Measurements from ENCODE around the gene CFAP20. TPM values are rescaled to one million over a fixed set of nuclear protein-coding genes. Genes with fewer than 3 reads are reported as not detected.

CFAP20 gene
- total RNA-seq, 1 donor: 26.1 TPM

DNA sequence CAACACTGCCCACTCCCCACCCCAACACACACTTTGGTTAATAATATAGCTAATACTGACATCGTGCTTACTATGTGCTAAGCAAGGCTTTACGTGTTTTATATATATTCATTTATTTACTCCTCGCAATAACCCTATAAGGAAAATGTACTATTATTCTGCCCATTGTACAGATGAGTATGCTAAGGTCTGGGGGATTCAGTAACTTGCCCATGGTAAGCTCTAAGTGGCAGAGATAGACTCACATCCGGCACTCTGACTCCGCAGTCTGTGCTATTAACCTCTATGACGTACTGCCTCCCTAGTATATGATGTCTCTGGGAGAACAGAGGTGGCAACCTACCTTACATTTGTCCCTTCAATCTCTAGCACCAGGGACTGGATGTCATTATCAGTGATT, 12.7 kb downstream of the CFAP20 start:
- Histone ChIP-seq H3K27ac (ENCODE audit: low read depth, low read length) (no peak overlapping the region), H3K27me3 (ENCODE audit: insufficient read depth, low read length) (no peaks in the 10 kb centered on the region), H2AFZ (ENCODE audit: low read length) (no peak overlapping the region), H3K36me3 (ENCODE audit: insufficient read depth, low read length) (peaks cover 36% of the 10 kb centered on the region), H3K79me2 (ENCODE audit: insufficient read depth, low read length) (peaks cover 59% of the 10 kb centered on the region), H3K9me3 (ENCODE audit: low read depth, low read length) (no peaks in the 10 kb centered on the region), H3K4me3 (ENCODE audit: insufficient read depth, low read length) (no peak overlapping the region), H4K20me1 (ENCODE audit: insufficient read depth, low read length) (peaks cover 50% of the 10 kb centered on the region), H3K4me1 (ENCODE audit: insufficient read depth, low read length) (peaks cover 24% of the 10 kb centered on the region), H3K4me2 (ENCODE audit: insufficient read depth, low read length) (no peak overlapping the region)
- DNase-seq (ENCODE audit: insufficient read length, low spot score, missing footprints): no peak
- TF ChIP-seq, protein P1, sequence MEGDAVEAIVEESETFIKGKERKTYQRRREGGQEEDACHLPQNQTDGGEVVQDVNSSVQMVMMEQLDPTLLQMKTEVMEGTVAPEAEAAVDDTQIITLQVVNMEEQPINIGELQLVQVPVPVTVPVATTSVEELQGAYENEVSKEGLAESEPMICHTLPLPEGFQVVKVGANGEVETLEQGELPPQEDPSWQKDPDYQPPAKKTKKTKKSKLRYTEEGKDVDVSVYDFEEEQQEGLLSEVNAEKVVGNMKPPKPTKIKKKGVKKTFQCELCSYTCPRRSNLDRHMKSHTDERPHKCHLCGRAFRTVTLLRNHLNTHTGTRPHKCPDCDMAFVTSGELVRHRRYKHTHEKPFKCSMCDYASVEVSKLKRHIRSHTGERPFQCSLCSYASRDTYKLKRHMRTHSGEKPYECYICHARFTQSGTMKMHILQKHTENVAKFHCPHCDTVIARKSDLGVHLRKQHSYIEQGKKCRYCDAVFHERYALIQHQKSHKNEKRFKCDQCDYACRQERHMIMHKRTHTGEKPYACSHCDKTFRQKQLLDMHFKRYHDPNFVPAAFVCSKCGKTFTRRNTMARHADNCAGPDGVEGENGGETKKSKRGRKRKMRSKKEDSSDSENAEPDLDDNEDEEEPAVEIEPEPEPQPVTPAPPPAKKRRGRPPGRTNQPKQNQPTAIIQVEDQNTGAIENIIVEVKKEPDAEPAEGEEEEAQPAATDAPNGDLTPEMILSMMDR (IDR thresholded peaks at IDR 0.05; ENCODE audit: extremely low read depth, low read depth, low read length): no peak

- peaks cover 20% of the 10 kb centered on the region for H3K4me1 ChIP-seq (ENCODE audit: insufficient read depth, low read length)
- no peak overlapping the region for H2AFZ ChIP-seq (ENCODE audit: low read length)
- peaks cover 45% of the 10 kb centered on the region for H4K20me1 ChIP-seq (ENCODE audit: insufficient read depth, low read length)
- H3K36me3 ChIP-seq (ENCODE audit: insufficient read depth, low read length): peaks cover 36% of the 10 kb centered on the region
- H3K27me3 ChIP-seq (ENCODE audit: insufficient read depth, low read length): no peaks in the 10 kb centered on the region
- DNase-seq (ENCODE audit: insufficient read length, low spot score, missing footprints): no peak
- H3K27ac ChIP-seq (ENCODE audit: low read depth, low read length): no peak overlapping the region
- H3K79me2 ChIP-seq (ENCODE audit: insufficient read depth, low read length): peaks cover 56% of the 10 kb centered on the region
- no peaks in the 10 kb centered on the region for H3K9me3 ChIP-seq (ENCODE audit: low read depth, low read length)
- TF ChIP-seq, protein P1 (IDR thresholded peaks at IDR 0.05; ENCODE audit: extremely low read depth, low read depth, low read length): no peak
- H3K4me3 ChIP-seq (ENCODE audit: insufficient read depth, low read length): no peak overlapping the region
- H3K4me2 ChIP-seq (ENCODE audit: insufficient read depth, low read length): no peak overlapping the region
These were observed 13.1 kb downstream of the CFAP20 start for GRCh38 chr16:58116081-58116480.

- Histone ChIP-seq H3K9me3 (ENCODE audit: low read depth, low read length) (no peaks in the 10 kb centered on the region), H3K36me3 (ENCODE audit: insufficient read depth, low read length) (peaks cover 36% of the 10 kb centered on the region), H3K79me2 (ENCODE audit: insufficient read depth, low read length) (peaks cover 46% of the 10 kb centered on the region), H3K4me3 (ENCODE audit: insufficient read depth, low read length) (no peak overlapping the region), H3K4me2 (ENCODE audit: insufficient read depth, low read length) (no peak overlapping the region), H3K27me3 (ENCODE audit: insufficient read depth, low read length) (no peaks in the 10 kb centered on the region), H3K27ac (ENCODE audit: low read depth, low read length) (no peak overlapping the region), H3K4me1 (ENCODE audit: insufficient read depth, low read length) (peaks cover 17% of the 10 kb centered on the region), H4K20me1 (ENCODE audit: insufficient read depth, low read length) (peaks cover 36% of the 10 kb centered on the region), H2AFZ (ENCODE audit: low read length) (no peak overlapping the region)
- TF ChIP-seq, protein P1 (IDR thresholded peaks at IDR 0.05; ENCODE audit: extremely low read depth, low read depth, low read length): no peak
- peak; percentile 48 for DNase-seq (ENCODE audit: insufficient read length, low spot score, missing footprints)
These were observed 14.1 kb downstream of the CFAP20 start for GRCh38 chr16:58114827-58115825.

DNA sequence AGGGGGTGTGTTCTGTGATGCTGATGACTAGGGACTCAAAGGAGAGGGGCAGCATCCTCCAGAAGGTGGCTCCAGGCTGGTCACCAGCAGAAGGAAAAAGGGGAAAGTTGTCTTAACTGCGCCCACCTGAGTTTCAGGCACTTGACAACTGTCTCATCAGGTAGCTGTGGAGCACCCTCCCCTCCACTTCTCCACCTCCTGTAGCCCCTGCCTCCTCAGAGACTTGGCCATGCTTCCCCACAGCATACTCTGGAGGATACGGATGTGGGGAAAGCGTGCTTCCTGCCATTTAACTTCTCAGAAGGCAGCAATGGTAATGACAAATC, 17.9 kb downstream of the CFAP20 start:
- H3K4me1 ChIP-seq (ENCODE audit: insufficient read depth, low read length): peaks cover 7% of the 10 kb centered on the region
- H3K79me2 ChIP-seq (ENCODE audit: insufficient read depth, low read length): peaks cover 9% of the 10 kb centered on the region
- H3K27me3 ChIP-seq (ENCODE audit: insufficient read depth, low read length): no peaks in the 10 kb centered on the region
- DNase-seq (ENCODE audit: insufficient read length, low spot score, missing footprints): no peak
- no peak overlapping the region for H3K4me2 ChIP-seq (ENCODE audit: insufficient read depth, low read length)
- no peak overlapping the region for H3K27ac ChIP-seq (ENCODE audit: low read depth, low read length)
- H4K20me1 ChIP-seq (ENCODE audit: insufficient read depth, low read length): peaks cover 3% of the 10 kb centered on the region
- TF ChIP-seq, protein P1 (IDR thresholded peaks at IDR 0.05; ENCODE audit: extremely low read depth, low read depth, low read length): no peak
- H3K9me3 ChIP-seq (ENCODE audit: low read depth, low read length): no peaks in the 10 kb centered on the region
- H3K36me3 ChIP-seq (ENCODE audit: insufficient read depth, low read length): peaks cover 30% of the 10 kb centered on the region
- H3K4me3 ChIP-seq (ENCODE audit: insufficient read depth, low read length): no peak overlapping the region
- H2AFZ ChIP-seq (ENCODE audit: low read length): no peak overlapping the region

Data from osteoblast (primary cell).